Kidney (tissue), 14 donors: ENCODE results near the gene C21orf91. TPM values are rescaled to one million over a fixed set of nuclear protein-coding genes. Genes with fewer than 3 reads are reported as not detected.

Experiments
- DNase-seq, 5 donors: peaks; one replicate each; pipeline ENCODE4 v3.0.0-alpha.2; 2013 to 2020
- FAIRE-seq: peaks from 2 replicates; lab custom pipeline; 2012; peaks lifted over from hg19 to GRCh38; lab: Jason Lieb, UNC
- H3K27ac ChIP-seq, 2 donors: one replicate each; pipeline ENCODE4 v1.7.0; 2013; ENCODE audit warnings: low read depth in 2 of 2, low read length in 2 of 2, inconsistent platforms in 1 of 2
- H3K27me3 ChIP-seq: one replicate; pipeline ENCODE4 v1.7.1; 2013; ENCODE audit warnings: low read length, inconsistent platforms; ENCODE audit not compliant: control insufficient read depth, insufficient read depth
- H3K36me3 ChIP-seq, 3 donors: one replicate each; pipeline versions ENCODE4 v1.7.0 to v1.7.1; 2013; ENCODE audit warnings: low read length in 3 of 3, control low read depth in 1 of 3, inconsistent platforms in 1 of 3; ENCODE audit not compliant: insufficient read depth in 3 of 3, control insufficient read depth in 2 of 3
- H3K4me1 ChIP-seq, 3 donors: one replicate each; pipeline versions ENCODE4 v1.7.0 to v1.7.1; 2013; ENCODE audit warnings: low read length in 3 of 3, inconsistent platforms in 1 of 3, low read depth in 1 of 3; ENCODE audit not compliant: control insufficient read depth in 2 of 3, insufficient read depth in 2 of 3
- H3K4me3 ChIP-seq, 3 donors: one replicate each; pipeline versions ENCODE4 v1.7.0 to v1.8.1; 2013; ENCODE audit warnings: low read length in 3 of 3, control low read depth in 1 of 3, inconsistent platforms in 1 of 3
- H3K9ac ChIP-seq, 3 donors: one replicate each; pipeline versions ENCODE4 v1.7.0 to v1.7.1; 2013; ENCODE audit warnings: low read length in 3 of 3, control low read depth in 1 of 3, inconsistent platforms in 1 of 3
- H3K9me3 ChIP-seq, 3 donors: one replicate each; pipeline versions ENCODE4 v1.7.0 to v1.7.1; 2013; ENCODE audit warnings: low read length in 3 of 3, control low read depth in 1 of 3, inconsistent platforms in 1 of 3; ENCODE audit not compliant: control insufficient read depth in 2 of 3, insufficient read depth in 1 of 3
- CTCF ChIP-seq: IDR thresholded peaks from 3 replicates; pipeline ENCODE4 v1.5.1; 2012; ENCODE audit warnings: mild to moderate bottlenecking, moderate library complexity, borderline replicate concordance; ENCODE audit not compliant: insufficient read depth; ENCODE audit errors: extremely low read depth
- intact Hi-C: fragments of 100-400 bp; cut with DNase I; formaldehyde crosslinking; loops from one replicate; pipeline ENCODE4 v1.11.1; 2022
- polyA plus RNA-seq: library from polyadenylated mRNA; stranded (reverse); fragments of 350-450 nt; fragmentation: Illumina TruSeq; extraction: RNeasy Lipid Tissue Mini Kit (QIAGEN cat#74804); gene quantifications from one replicate; pipeline ENCODE4 v1.2.3, GENCODE V29; 2014; ENCODE audit warnings: low read depth, low replicate concordance; ENCODE audit not compliant: insufficient read depth
- total RNA-seq: library from RNA; stranded (reverse); fragmentation: NEBNext Ultra II Directional; extraction: Animal tissue kit (Norgen Biotek cat#: 25700); gene quantifications from one replicate; pipeline ENCODE4 v1.2.1, GENCODE V29; 2021
- donor health status: control.
- donor health status: control.
- donor health status: control.
- donor health status: control.
- donor health status: control.
- donor health status: DM: yes; HTN: yes; CAD: no.
- donor health status: Normal renal cell carcinoma (clear cell type).

C21orf91 gene
- total and polyA plus RNA-seq, 2 donors from 2014 or later, result 2.5 to 20.4 TPM

GRCh38 chr21:17758683-17759082, 60.5 kb downstream of the C21orf91 start:
- Histone ChIP-seq H3K4me3 (no peak overlapping the region), H3K27ac (no peak overlapping the region), H3K9me3 (no peaks in the 10 kb centered on the region), H3K36me3 (no peaks in the 10 kb centered on the region), H3K27me3 (no peaks in the 10 kb centered on the region), H3K9ac (no peak overlapping the region), H3K4me1 (no peaks in the 10 kb centered on the region)
- FAIRE-seq, result no peak
- TF ChIP-seq CTCF, result no peak
- intact Hi-C loops, result no loop called here
- DNase-seq, result peak in 1 of 5 donors; percentile 16

- FAIRE-seq, result no peak
- intact Hi-C loops, result no loop called here
- Histone ChIP-seq H3K9ac (no peak overlapping the region), H3K36me3 (no peaks in the 10 kb centered on the region), H3K4me3 (no peak overlapping the region), H3K9me3 (no peaks in the 10 kb centered on the region), H3K27ac (no peak overlapping the region), H3K27me3 (no peaks in the 10 kb centered on the region), H3K4me1 (no peaks in the 10 kb centered on the region)
- TF ChIP-seq CTCF, result no peak
- no peak for DNase-seq
These were observed 61.5 kb downstream of the C21orf91 start for GRCh38 chr21:17757671-17758070.

- FAIRE-seq (no peak), DNase-seq (no peak)
- Histone ChIP-seq H3K27ac (no peak overlapping the region), H3K9ac (no peak overlapping the region), H3K4me1 (no peaks in the 10 kb centered on the region), H3K4me3 (no peak overlapping the region), H3K9me3 (no peaks in the 10 kb centered on the region), H3K36me3 (no peaks in the 10 kb centered on the region), H3K27me3 (no peaks in the 10 kb centered on the region)
- intact Hi-C loops, result no loop called here
- TF ChIP-seq CTCF, result no peak
These were observed 65.4 kb downstream of the C21orf91 start for GRCh38 chr21:17753736-17754135.

GRCh38 chr21:17752171-17752570, 67.0 kb downstream of the C21orf91 start:
- FAIRE-seq, result no peak
- intact Hi-C loops, result no loop called here
- Histone ChIP-seq H3K9me3 (no peaks in the 10 kb centered on the region), H3K27me3 (no peaks in the 10 kb centered on the region), H3K36me3 (no peaks in the 10 kb centered on the region), H3K4me3 (no peak overlapping the region), H3K27ac (no peak overlapping the region), H3K9ac (no peak overlapping the region), H3K4me1 (no peaks in the 10 kb centered on the region)
- DNase-seq, result peak in 1 of 5 donors; percentile 42
- TF ChIP-seq CTCF, result no peak
